Measurements from ENCODE around the gene MICB.
"Not testable (repeated sequence)": the region's sequence is repeated elsewhere in the genome, so short reads cannot be mapped to it uniquely, and the experiment has no call there.

GRCh38 chr6:31509036-31509435, 11.1 kb downstream of the MICB start:
- not testable (repeated sequence) for TF ChIP-seq CTCF, POLR2A (IDR thresholded peaks at IDR 0.05)
